Testis (tissue), 3 donors: ENCODE measurements around the gene NXPH2. TPM values are rescaled to one million over a fixed set of nuclear protein-coding genes. Genes with fewer than 3 reads are reported as not detected.
"Not testable (repeated sequence)": the region's sequence is repeated elsewhere in the genome, so short reads cannot be mapped to it uniquely, and the experiment has no call there.

ENCODE experiments used
- DNase-seq: peaks from one replicate; pipeline ENCODE4 v3.0.0-alpha.2; 2019
- H3K27ac ChIP-seq, 2 donors: fragments of 200-600 bp; sonication (generic); one replicate each; pipeline ENCODE4 v1.5.1; 2019
- H3K27me3 ChIP-seq: fragments of 200-600 bp; sonication (generic); one replicate; pipeline ENCODE4 v1.5.1; 2019
- H3K36me3 ChIP-seq: fragments of 200-600 bp; sonication (generic); one replicate; pipeline ENCODE4 v1.5.1; 2017; ENCODE audit warnings: low read depth; ENCODE audit errors: missing control alignments
- H3K4me1 ChIP-seq: fragments of 200-600 bp; sonication (generic); one replicate; pipeline ENCODE4 v1.5.1; 2019
- H3K4me3 ChIP-seq, 2 donors: fragments of 200-600 bp; sonication (generic); one replicate each; pipeline ENCODE4 v1.5.1; 2017 to 2019
- H3K9me3 ChIP-seq: fragments of 200-600 bp; sonication (generic); one replicate; pipeline ENCODE4 v1.5.1; 2017
- POLR2A ChIP-seq: fragments of 450-650 bp; IDR thresholded peaks from one replicate; pipeline ENCODE4 v1.6.1; 2017; ENCODE audit warnings: antibody characterized with exemption, mild to moderate bottlenecking, moderate library complexity
- WGBS, 2 donors: methylation state at CpG; one replicate each; pipeline ENCODE4 v1.1.5; 2018; 5-methylcytosine and 5-hydroxymethylcytosine counted together
- intact Hi-C: fragments of 100-400 bp; cut with DNase I; formaldehyde crosslinking; loops from one replicate; pipeline ENCODE4 v1.15.1; 2023; ENCODE audit warnings: low total_unique reads
- polyA plus RNA-seq: library from polyadenylated mRNA; stranded (reverse); fragments of 350-450 nt; fragmentation: Illumina TruSeq; extraction: RNeasy Lipid Tissue Mini Kit (QIAGEN cat#74804); gene quantifications from one replicate; pipeline ENCODE4 v1.2.3, GENCODE V29; 2014; ENCODE audit warnings: low read depth, low replicate concordance; ENCODE audit not compliant: insufficient read depth
- total RNA-seq, 2 donors: library from RNA; depleted of rRNA; stranded (reverse); fragments of >200 nt; gene quantifications; one replicate each; pipeline ENCODE4 v1.2.3, GENCODE V29; 2016
- TF ChIP-seq, protein P1 (sequence below), 3 experiments: fragments of 450-650 bp in 2 of 3; fragments of 200-600 bp in 1 of 3; sonication (generic) in 1 of 3; IDR thresholded peaks; one replicate each; pipeline ENCODE4 v1.5.1; 2016 to 2019; ENCODE audit warnings: antibody characterized with exemption in 3 of 3, mild to moderate bottlenecking in 2 of 3, moderate library complexity in 1 of 3

Gene NXPH2
- total and polyA plus RNA-seq, 3 donors from 2014 or later = 0.63 TPM; not detected in 2

GRCh38 chr2:138744713-138745112 lies 35.5 kb downstream of the NXPH2 start:
- H3K36me3 ChIP-seq = no peaks in the 10 kb centered on the region
- TF ChIP-seq, protein P1, sequence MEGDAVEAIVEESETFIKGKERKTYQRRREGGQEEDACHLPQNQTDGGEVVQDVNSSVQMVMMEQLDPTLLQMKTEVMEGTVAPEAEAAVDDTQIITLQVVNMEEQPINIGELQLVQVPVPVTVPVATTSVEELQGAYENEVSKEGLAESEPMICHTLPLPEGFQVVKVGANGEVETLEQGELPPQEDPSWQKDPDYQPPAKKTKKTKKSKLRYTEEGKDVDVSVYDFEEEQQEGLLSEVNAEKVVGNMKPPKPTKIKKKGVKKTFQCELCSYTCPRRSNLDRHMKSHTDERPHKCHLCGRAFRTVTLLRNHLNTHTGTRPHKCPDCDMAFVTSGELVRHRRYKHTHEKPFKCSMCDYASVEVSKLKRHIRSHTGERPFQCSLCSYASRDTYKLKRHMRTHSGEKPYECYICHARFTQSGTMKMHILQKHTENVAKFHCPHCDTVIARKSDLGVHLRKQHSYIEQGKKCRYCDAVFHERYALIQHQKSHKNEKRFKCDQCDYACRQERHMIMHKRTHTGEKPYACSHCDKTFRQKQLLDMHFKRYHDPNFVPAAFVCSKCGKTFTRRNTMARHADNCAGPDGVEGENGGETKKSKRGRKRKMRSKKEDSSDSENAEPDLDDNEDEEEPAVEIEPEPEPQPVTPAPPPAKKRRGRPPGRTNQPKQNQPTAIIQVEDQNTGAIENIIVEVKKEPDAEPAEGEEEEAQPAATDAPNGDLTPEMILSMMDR (IDR thresholded peaks at IDR 0.05) = no peak
- TF ChIP-seq POLR2A = no peak
- H3K27ac ChIP-seq = no peak overlapping the region
- intact Hi-C loops = no loop called here
- H3K9me3 ChIP-seq = no peaks in the 10 kb centered on the region
- no peak overlapping the region for H3K4me3 ChIP-seq
- H3K27me3 ChIP-seq = no peaks in the 10 kb centered on the region
- H3K4me1 ChIP-seq = no peaks in the 10 kb centered on the region
- no peak for DNase-seq
- 39 to 52% methylated on average over 3 of the region's 3 CpGs for WGBS, 2 donors

GRCh38 chr2:138742441-138743057 lies 37.6 kb downstream of the NXPH2 start:
- Histone ChIP-seq H3K9me3 (no peaks in the 10 kb centered on the region), H3K4me1 (no peaks in the 10 kb centered on the region), H3K27ac (no peak overlapping the region), H3K27me3 (no peaks in the 10 kb centered on the region), H3K4me3 (no peak overlapping the region), H3K36me3 (no peaks in the 10 kb centered on the region)
- no peak for DNase-seq
- no peak for TF ChIP-seq POLR2A
- TF ChIP-seq, protein P1 (IDR thresholded peaks at IDR 0.05) = no peak
- intact Hi-C loops = no loop called here
- 77 to 87% methylated on average over 4 of the region's 4 CpGs for WGBS, 2 donors

DNA sequence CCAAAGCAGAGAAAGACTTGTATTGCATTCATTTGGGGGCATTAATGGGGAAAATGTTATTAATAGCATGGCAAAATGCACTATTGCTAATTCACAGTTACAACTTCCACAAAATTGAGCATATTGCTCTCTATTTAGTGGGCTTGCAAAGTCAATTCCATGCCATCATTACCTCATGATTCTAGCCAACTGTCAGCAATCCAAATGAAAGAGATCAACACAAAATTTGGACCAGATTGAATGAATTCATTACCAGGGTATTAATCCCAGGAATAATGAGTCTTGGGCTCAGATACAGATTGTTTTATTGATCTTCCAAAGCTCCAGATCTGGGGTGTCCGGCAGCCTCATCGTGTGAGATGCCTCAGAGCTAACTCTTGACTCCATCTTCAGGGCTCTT lies 38.3 kb downstream of the NXPH2 start:
- no peak overlapping the region for H3K27ac ChIP-seq
- no peaks in the 10 kb centered on the region for H3K27me3 ChIP-seq
- H3K4me1 ChIP-seq = no peaks in the 10 kb centered on the region
- H3K4me3 ChIP-seq = no peak overlapping the region
- WGBS, 2 donors = 83 to 91% methylated on average over 2 of the region's 2 CpGs
- no peak for DNase-seq
- no peaks in the 10 kb centered on the region for H3K36me3 ChIP-seq
- TF ChIP-seq POLR2A = no peak
- TF ChIP-seq, protein P1 (IDR thresholded peaks at IDR 0.05) = no peak
- intact Hi-C loops = no loop called here
- H3K9me3 ChIP-seq = no peaks in the 10 kb centered on the region

GRCh38 chr2:138737009-138737554 lies 43.1 kb downstream of the NXPH2 start:
- 81 to 83% methylated on average over 3 of the region's 3 CpGs for WGBS, 2 donors
- not testable (repeated sequence) for H3K9me3 ChIP-seq, DNase-seq

GRCh38 chr2:138732651-138733050 lies 47.5 kb downstream of the NXPH2 start:
- intact Hi-C loops = no loop called here
- H3K4me1 ChIP-seq = no peaks in the 10 kb centered on the region
- H3K36me3 ChIP-seq = no peaks in the 10 kb centered on the region
- no peak overlapping the region for H3K27ac ChIP-seq
- H3K4me3 ChIP-seq = no peak overlapping the region
- WGBS, 2 donors = 77 to 95% methylated on average over 1 of the region's 1 CpG
- H3K27me3 ChIP-seq = no peaks in the 10 kb centered on the region
- no peak for TF ChIP-seq POLR2A
- TF ChIP-seq, protein P1 (IDR thresholded peaks at IDR 0.05) = no peak
- H3K9me3 ChIP-seq = no peaks in the 10 kb centered on the region
- DNase-seq = no peak

More at GRCh38 chr2:138737009-138737554, 43.1 kb downstream of the NXPH2 start:
- H3K4me3 ChIP-seq, H3K4me1 ChIP-seq, H3K36me3 ChIP-seq, H3K27me3 ChIP-seq, intact Hi-C loops, H3K27ac ChIP-seq: not testable (repeated sequence)
